Progenitor cell of endocrine pancreas (in vitro differentiated cells): ENCODE measurements around the gene GSTCD. TPM values are rescaled to one million over a fixed set of nuclear protein-coding genes. Genes with fewer than 3 reads are reported as not detected.

Source experiments
- total RNA-seq: library from RNA; stranded (reverse); gene quantifications from 2 replicates; pipeline ENCODE4 v1.2.1, GENCODE V29; 2021

Gene GSTCD
- total RNA-seq, 1 donor from 2014 or later, result 26.3 TPM

Other genes starting within 250 kb of the GSTCD start
- 83.6 and 96.4 TPM in 2 replicates for gene PPA2, start 234.7 kb upstream of the GSTCD start, total RNA-seq
- 1.6 and 1.8 TPM in 2 replicates for gene ARHGEF38, start 156.2 kb upstream of the GSTCD start, total RNA-seq
- gene INTS12, start 95 bp upstream of the GSTCD start, total RNA-seq, result 17.8 and 18.7 TPM in 2 replicates
- gene NPNT, start 186.7 kb downstream of the GSTCD start, total RNA-seq, result 6.5 and 7.6 TPM in 2 replicates